GM13976 (cell line): ENCODE measurements around the gene CRB1.

Experiments used
- DNase-seq: peaks from one replicate; pipeline ENCODE4 v3.0.0; 2012; ENCODE audit warnings: low spot score
- CTCF ChIP-seq: IDR thresholded peaks from 2 replicates; pipeline ENCODE4 v1.5.1; 2012; ENCODE audit warnings: borderline replicate concordance, mild to moderate bottlenecking; ENCODE audit not compliant: insufficient read depth; ENCODE audit errors: extremely low read depth, missing control alignments, control extremely low read depth
- in situ Hi-C: fragments of 300-500 bp; cut with MboI; formaldehyde crosslinking; loops from one replicate; pipeline ENCODE4 v1.12.0; 2022; ENCODE audit warnings: low sequenced_read_pairs, mixed read lengths, inconsistent platforms; ENCODE audit not compliant: unreplicated experiment

Gene CRB1

GRCh38 chr1:197439708-197440280, 171.7 kb downstream of the CRB1 start:
- no peak for TF ChIP-seq CTCF
- DNase-seq: no peak
- in situ Hi-C loops: no loop called here

- TF ChIP-seq CTCF: no peak
- in situ Hi-C loops: no loop called here
- DNase-seq: no peak
Measured at GRCh38 chr1:197440715-197441114, 172.7 kb downstream of the CRB1 start.

- in situ Hi-C loops: no loop called here
Measured at GRCh38 chr1:197441999-197442414, 174.0 kb downstream of the CRB1 start.

GRCh38 chr1:197444755-197445154, 176.7 kb downstream of the CRB1 start:
- DNase-seq: no peak
- TF ChIP-seq CTCF: no peak
- in situ Hi-C loops: no loop called here

More at GRCh38 chr1:197441999-197442414, 174.0 kb downstream of the CRB1 start:
- DNase-seq: no peak
- TF ChIP-seq CTCF: no peak

GRCh38 chr1:197448121-197448779, 180.2 kb downstream of the CRB1 start:
- in situ Hi-C loops: no loop called here
- no peak for TF ChIP-seq CTCF
- peak; percentile 4 for DNase-seq

- no peak for DNase-seq
- in situ Hi-C loops: no loop called here
- no peak for TF ChIP-seq CTCF
Measured at GRCh38 chr1:197451381-197451780, 183.3 kb downstream of the CRB1 start.
